Esophagus (tissue), 2 donors: ENCODE measurements around the gene COL4A1. TPM values are rescaled to one million over a fixed set of nuclear protein-coding genes. Genes with fewer than 3 reads are reported as not detected.
"Not testable (repeated sequence)": the region's sequence is repeated elsewhere in the genome, so short reads cannot be mapped to it uniquely, and the experiment has no call there.

Source experiments
- H3K27ac ChIP-seq, 2 donors: one replicate each; pipeline ENCODE4 v1.5.1; 2013; ENCODE audit warnings: low read depth in 2 of 2, mild to moderate bottlenecking in 2 of 2, inconsistent platforms in 1 of 2, low read length in 1 of 2, moderate library complexity in 1 of 2
- H3K27me3 ChIP-seq, 2 donors: one replicate each; pipeline ENCODE4 v1.6.1; 2013; ENCODE audit warnings: low read length in 2 of 2, control low read depth in 1 of 2, mild to moderate bottlenecking in 1 of 2; ENCODE audit not compliant: insufficient read depth in 2 of 2, control insufficient read depth in 1 of 2
- H3K36me3 ChIP-seq, 2 donors: one replicate each; pipeline ENCODE4 v1.6.1; 2013; ENCODE audit warnings: low read length in 1 of 2; ENCODE audit not compliant: control insufficient read depth in 2 of 2, insufficient read depth in 2 of 2
- H3K4me1 ChIP-seq, 2 donors: one replicate each; pipeline ENCODE4 v1.6.1; 2013; ENCODE audit warnings: low read length in 1 of 2; ENCODE audit not compliant: control insufficient read depth in 2 of 2, insufficient read depth in 2 of 2
- H3K4me3 ChIP-seq, 2 donors: one replicate each; pipeline ENCODE4 v1.5.1; 2013; ENCODE audit warnings: low read length in 2 of 2, mild to moderate bottlenecking in 2 of 2, low read depth in 1 of 2, moderate library complexity in 1 of 2
- H3K9me3 ChIP-seq, 2 donors: one replicate each; pipeline ENCODE4 v1.6.1; 2013; ENCODE audit warnings: mild to moderate bottlenecking in 2 of 2, low read depth in 1 of 2, low read length in 1 of 2, moderate library complexity in 1 of 2; ENCODE audit not compliant: control insufficient read depth in 2 of 2, insufficient read depth in 1 of 2
- WGBS, 2 donors: extraction: QIAGEN DNeasy Blood & Tissue Kit; methylation state at CpG; one replicate each; pipeline ENCODE4 v1.1.7; 2013; 5-methylcytosine and 5-hydroxymethylcytosine counted together
- polyA plus RNA-seq, 2 donors: library from polyadenylated mRNA; stranded (reverse); fragments of 200-250 nt; gene quantifications; one replicate each; pipeline ENCODE4 v1.2.3, GENCODE V29; 2013
- donor health status: healthy with polysubstance abuse.
- donor health status: Bipolar disorder and iron deficiency.

The COL4A1 gene
- polyA plus RNA-seq, 2 donors: 10.4 to 23.7 TPM

GRCh38 chr13:110319774-110320509 lies 13.0 kb upstream of the COL4A1 start:
- no peaks in the 10 kb centered on the region for H3K9me3 ChIP-seq
- H3K27ac ChIP-seq: peak overlapping the region; percentile 22 to 40
- H3K4me1 ChIP-seq: peaks cover 6 to 9% of the 10 kb centered on the region in 2 donors
- no peaks in the 10 kb centered on the region for H3K36me3 ChIP-seq
- no peak overlapping the region for H3K4me3 ChIP-seq
- 57 to 60% methylated on average over 19 of the region's 19 CpGs for WGBS, 2 donors
- no peaks in the 10 kb centered on the region for H3K27me3 ChIP-seq

- H3K27me3 ChIP-seq: no peaks in the 10 kb centered on the region
- WGBS, 2 donors: 64 to 69% methylated on average over 4 of the region's 4 CpGs
- H3K4me1 ChIP-seq: peaks cover 9% of the 10 kb centered on the region in 2 donors
- no peaks in the 10 kb centered on the region for H3K36me3 ChIP-seq
- no peak overlapping the region for H3K27ac ChIP-seq
- no peak overlapping the region for H3K4me3 ChIP-seq
- H3K9me3 ChIP-seq: no peaks in the 10 kb centered on the region
Observed at GRCh38 chr13:110319397-110319773, 12.4 kb upstream of the COL4A1 start.

- Histone ChIP-seq H3K9me3 (no peaks in the 10 kb centered on the region), H3K27ac (no peak overlapping the region), H3K27me3 (no peaks in the 10 kb centered on the region), H3K36me3 (no peaks in the 10 kb centered on the region), H3K4me3 (no peak overlapping the region), H3K4me1 (peaks cover 6 to 7% of the 10 kb centered on the region in 2 donors)
- 74 to 79% methylated on average over 7 of the region's 7 CpGs for WGBS, 2 donors
Observed at GRCh38 chr13:110318920-110319319, 12.0 kb upstream of the COL4A1 start.

- no peaks in the 10 kb centered on the region for H3K27me3 ChIP-seq
- H3K27ac ChIP-seq: no peak overlapping the region
- no peaks in the 10 kb centered on the region for H3K9me3 ChIP-seq
- H3K4me1 ChIP-seq: peaks cover 6 to 7% of the 10 kb centered on the region in 2 donors
- H3K36me3 ChIP-seq: no peaks in the 10 kb centered on the region
- 73 to 75% methylated on average over 13 of the region's 13 CpGs for WGBS, 2 donors
- no peak overlapping the region for H3K4me3 ChIP-seq
Observed at GRCh38 chr13:110317496-110318195, 10.7 kb upstream of the COL4A1 start.

- WGBS, 2 donors: 88 to 92% methylated on average over 5 of the region's 5 CpGs
- no peaks in the 10 kb centered on the region for H3K9me3 ChIP-seq
Observed at GRCh38 chr13:110317093-110317492, 10.1 kb upstream of the COL4A1 start.

GRCh38 chr13:110316196-110316595 lies 9.2 kb upstream of the COL4A1 start:
- WGBS, 2 donors: 83 to 86% methylated on average over 10 of the region's 10 CpGs
- Histone ChIP-seq H3K27ac (peak overlapping the region in 1 of 2 donors; percentile 6), H3K36me3 (no peaks in the 10 kb centered on the region), H3K4me3 (no peak overlapping the region), H3K9me3 (no peaks in the 10 kb centered on the region), H3K27me3 (no peaks in the 10 kb centered on the region), H3K4me1 (peaks cover 0 to 8% of the 10 kb centered on the region in 2 donors)

More at GRCh38 chr13:110317093-110317492, 10.1 kb upstream of the COL4A1 start:
- Histone ChIP-seq H3K27ac (no peak overlapping the region), H3K4me1 (peaks cover 1 to 7% of the 10 kb centered on the region in 2 donors), H3K4me3 (no peak overlapping the region), H3K36me3 (no peaks in the 10 kb centered on the region), H3K27me3 (no peaks in the 10 kb centered on the region)

GRCh38 chr13:110314516-110315245 lies 7.7 kb upstream of the COL4A1 start:
- Histone ChIP-seq H3K36me3 (no peaks in the 10 kb centered on the region), H3K9me3 (no peaks in the 10 kb centered on the region), H3K4me3 (no peak overlapping the region), H3K27ac (peak overlapping the region in 1 of 2 donors; percentile 58), H3K27me3 (no peaks in the 10 kb centered on the region), H3K4me1 (peaks cover 0 to 7% of the 10 kb centered on the region in 2 donors)
- WGBS, 2 donors: 79 to 83% methylated on average over 18 of the region's 18 CpGs

GRCh38 chr13:110313733-110314132 lies 6.8 kb upstream of the COL4A1 start:
- not testable (repeated sequence) for H3K36me3 ChIP-seq, H3K4me3 ChIP-seq, H3K4me1 ChIP-seq, H3K27me3 ChIP-seq, H3K27ac ChIP-seq, H3K9me3 ChIP-seq
- WGBS, 2 donors: 37 to 49% methylated on average over 7 to 10 of the region's 16 CpGs

- H3K27me3 ChIP-seq, H3K4me1 ChIP-seq, H3K36me3 ChIP-seq, H3K4me3 ChIP-seq, H3K9me3 ChIP-seq: not testable (repeated sequence)
- WGBS, 2 donors: 71 to 78% methylated on average over 20 to 23 of the region's 29 CpGs
- peak overlapping the region in 1 of 2 donors; percentile 58 for H3K27ac ChIP-seq
Observed at GRCh38 chr13:110313261-110313660, 6.3 kb upstream of the COL4A1 start.
